Esophagus muscularis mucosa (tissue), 3 donors: ENCODE results near the gene SFRP2.

ENCODE experiments used
- POLR2A ChIP-seq: fragments of 450-650 bp; IDR thresholded peaks from one replicate; pipeline ENCODE4 v1.6.1; 2017; ENCODE audit warnings: antibody characterized with exemption, moderate library complexity, mild to moderate bottlenecking, low read depth
- POLR2AphosphoS5 ChIP-seq, 2 donors: sonication (generic); formaldehyde crosslinking; IDR thresholded peaks; one replicate each; pipeline ENCODE4 v1.6.1; 2017; ENCODE audit warnings: antibody characterized with exemption in 2 of 2
- TF ChIP-seq, protein P1 (sequence below), 3 experiments: fragments of 200-600 bp in 2 of 3; fragments of 450-650 bp in 1 of 3; sonication (generic) in 2 of 3; IDR thresholded peaks; one replicate each; pipeline ENCODE4 v1.5.1; 2017 to 2019; ENCODE audit warnings: antibody characterized with exemption in 3 of 3, mild to moderate bottlenecking in 2 of 3, moderate library complexity in 1 of 3

DNA sequence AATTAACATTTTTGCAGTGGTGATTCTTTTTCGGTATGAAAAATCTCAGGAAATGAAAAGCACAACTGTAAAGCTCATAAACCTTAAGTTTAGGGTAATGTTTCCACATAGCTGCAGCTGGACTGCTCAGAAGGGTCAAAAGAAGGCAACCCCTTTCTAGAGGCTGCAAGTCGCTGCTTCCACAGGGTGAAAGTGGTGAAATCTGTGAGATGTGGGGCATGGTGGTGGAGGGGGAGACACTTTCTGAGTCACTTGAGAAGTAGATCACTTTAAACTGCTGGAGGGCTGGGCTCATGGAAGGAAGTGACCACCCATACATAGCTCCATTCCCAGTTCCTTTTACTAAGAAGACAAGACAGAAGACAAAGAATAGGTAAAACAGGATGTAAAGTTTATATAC, 8.7 kb downstream of the SFRP2 start:
- TF ChIP-seq POLR2A (no peak), POLR2AphosphoS5 (IDR thresholded peaks at IDR 0.05) (no peak)
- TF ChIP-seq, protein P1, sequence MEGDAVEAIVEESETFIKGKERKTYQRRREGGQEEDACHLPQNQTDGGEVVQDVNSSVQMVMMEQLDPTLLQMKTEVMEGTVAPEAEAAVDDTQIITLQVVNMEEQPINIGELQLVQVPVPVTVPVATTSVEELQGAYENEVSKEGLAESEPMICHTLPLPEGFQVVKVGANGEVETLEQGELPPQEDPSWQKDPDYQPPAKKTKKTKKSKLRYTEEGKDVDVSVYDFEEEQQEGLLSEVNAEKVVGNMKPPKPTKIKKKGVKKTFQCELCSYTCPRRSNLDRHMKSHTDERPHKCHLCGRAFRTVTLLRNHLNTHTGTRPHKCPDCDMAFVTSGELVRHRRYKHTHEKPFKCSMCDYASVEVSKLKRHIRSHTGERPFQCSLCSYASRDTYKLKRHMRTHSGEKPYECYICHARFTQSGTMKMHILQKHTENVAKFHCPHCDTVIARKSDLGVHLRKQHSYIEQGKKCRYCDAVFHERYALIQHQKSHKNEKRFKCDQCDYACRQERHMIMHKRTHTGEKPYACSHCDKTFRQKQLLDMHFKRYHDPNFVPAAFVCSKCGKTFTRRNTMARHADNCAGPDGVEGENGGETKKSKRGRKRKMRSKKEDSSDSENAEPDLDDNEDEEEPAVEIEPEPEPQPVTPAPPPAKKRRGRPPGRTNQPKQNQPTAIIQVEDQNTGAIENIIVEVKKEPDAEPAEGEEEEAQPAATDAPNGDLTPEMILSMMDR (IDR thresholded peaks at IDR 0.05): no peak
